ENCODE results near the gene ZNG1A.
"Not testable (repeated sequence)": the region's sequence is repeated elsewhere in the genome, so short reads cannot be mapped to it uniquely, and the experiment has no call there.

The ZNG1A gene

DNA sequence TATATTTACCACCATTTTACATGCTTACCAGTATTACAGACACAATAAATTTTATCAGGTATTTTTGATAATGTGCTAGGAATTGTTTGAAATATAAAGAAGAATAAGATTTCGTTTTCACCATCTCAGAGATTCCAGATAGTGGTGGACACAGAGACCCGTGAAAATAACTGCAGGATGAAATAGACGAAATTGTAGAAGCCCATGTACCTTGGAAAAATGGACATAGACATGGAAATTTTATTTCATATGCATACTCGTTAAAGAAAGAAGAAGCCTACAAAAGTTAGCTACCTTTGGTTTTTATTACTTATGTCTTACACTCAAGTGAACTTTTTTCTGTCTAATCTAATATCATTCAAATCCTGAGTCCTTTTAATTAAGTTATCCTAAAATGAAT is 68.2 kb downstream of the ZNG1A start:
- not testable (repeated sequence) for H3K9me3 ChIP-seq (ENCODE audit: control insufficient read depth in 1 of 2, low read length in 2 of 2); H3K27me3 ChIP-seq (ENCODE audit: low read depth, low read length); H3K27ac ChIP-seq (ENCODE audit: low read length); H3K4me3 ChIP-seq (ENCODE audit: low read depth in 1 of 2, low read length in 2 of 2); H3K36me3 ChIP-seq (ENCODE audit: control insufficient read depth in 1 of 2, insufficient read depth in 2 of 2, low read length in 2 of 2)
- peaks cover 0 to 18% of the 10 kb centered on the region in 2 donors for H3K4me1 ChIP-seq (ENCODE audit: control insufficient read depth in 1 of 2, insufficient read depth in 2 of 2, low read length in 2 of 2)

- not testable (repeated sequence) for H3K27ac ChIP-seq (ENCODE audit: low read length); H3K36me3 ChIP-seq (ENCODE audit: control insufficient read depth in 1 of 2, insufficient read depth in 2 of 2, low read length in 2 of 2); H3K9me3 ChIP-seq (ENCODE audit: control insufficient read depth in 1 of 2, low read length in 2 of 2); H3K27me3 ChIP-seq (ENCODE audit: low read depth, low read length); H3K4me3 ChIP-seq (ENCODE audit: low read depth in 1 of 2, low read length in 2 of 2)
- peaks cover 0 to 13% of the 10 kb centered on the region in 2 donors for H3K4me1 ChIP-seq (ENCODE audit: control insufficient read depth in 1 of 2, insufficient read depth in 2 of 2, low read length in 2 of 2)
Measured at GRCh38 chr9:109540-109939, 69.3 kb downstream of the ZNG1A start.

DNA sequence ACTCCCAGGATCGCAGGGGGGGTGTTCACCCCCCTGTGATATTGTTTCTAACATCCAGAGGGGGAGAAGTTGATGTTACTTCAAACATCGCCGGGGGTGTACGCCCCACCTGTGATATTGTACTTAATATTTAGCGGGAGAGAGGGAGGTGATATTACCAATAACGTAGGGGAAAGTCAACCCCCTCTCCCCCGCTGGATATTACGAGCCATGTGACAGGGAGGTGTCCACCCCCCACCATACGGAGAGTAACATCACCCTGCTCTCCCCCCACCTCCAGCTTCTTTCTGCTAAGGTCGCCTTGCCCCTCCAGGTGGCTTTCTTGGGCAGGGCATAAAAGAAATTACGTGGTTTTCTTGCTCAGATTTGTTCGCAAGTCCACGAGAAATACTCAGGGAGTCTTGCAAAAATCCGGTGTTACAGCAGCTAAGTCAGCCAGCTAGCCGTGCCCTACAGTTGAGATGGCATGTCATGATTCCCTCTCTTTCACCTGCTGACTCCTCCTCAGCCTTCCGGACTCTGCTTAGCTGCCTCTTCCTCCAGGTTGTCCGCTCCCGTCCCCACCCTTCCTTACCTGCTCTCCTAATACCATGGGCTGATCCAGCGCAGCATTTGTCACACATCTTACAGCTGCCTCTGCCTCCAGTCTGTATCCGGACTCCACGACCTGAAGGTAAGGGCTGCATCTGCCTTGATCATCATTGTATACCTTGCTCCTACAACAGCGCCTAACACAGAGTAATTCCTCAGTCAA is 69.9 kb downstream of the ZNG1A start:
- not testable (repeated sequence) for H3K4me1 ChIP-seq (ENCODE audit: control insufficient read depth in 1 of 2, insufficient read depth in 2 of 2, low read length in 2 of 2); H3K27me3 ChIP-seq (ENCODE audit: low read depth, low read length); H3K9me3 ChIP-seq (ENCODE audit: control insufficient read depth in 1 of 2, low read length in 2 of 2); H3K4me3 ChIP-seq (ENCODE audit: low read depth in 1 of 2, low read length in 2 of 2); H3K27ac ChIP-seq (ENCODE audit: low read length); H3K36me3 ChIP-seq (ENCODE audit: control insufficient read depth in 1 of 2, insufficient read depth in 2 of 2, low read length in 2 of 2)

DNA sequence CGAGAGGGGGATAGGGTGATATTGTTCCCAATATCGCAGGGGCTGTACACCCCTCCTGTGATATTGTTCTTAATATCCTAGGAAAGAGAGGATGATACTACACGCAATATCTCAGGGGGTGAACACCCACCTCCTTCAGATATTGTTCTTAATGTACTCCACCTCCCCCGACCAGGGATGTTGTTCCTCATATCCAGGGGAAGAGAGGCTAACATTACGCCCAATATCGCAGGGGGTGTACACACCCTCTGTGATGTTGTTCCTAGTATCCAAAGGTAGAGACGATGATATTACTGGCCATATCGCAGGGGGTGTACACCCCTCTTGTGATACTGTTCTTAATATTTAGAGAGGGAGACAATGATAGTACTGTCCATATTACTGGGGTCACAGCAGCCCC is 72.9 kb downstream of the ZNG1A start:
- H3K27me3 ChIP-seq (ENCODE audit: low read depth, low read length): not testable (repeated sequence)

DNA sequence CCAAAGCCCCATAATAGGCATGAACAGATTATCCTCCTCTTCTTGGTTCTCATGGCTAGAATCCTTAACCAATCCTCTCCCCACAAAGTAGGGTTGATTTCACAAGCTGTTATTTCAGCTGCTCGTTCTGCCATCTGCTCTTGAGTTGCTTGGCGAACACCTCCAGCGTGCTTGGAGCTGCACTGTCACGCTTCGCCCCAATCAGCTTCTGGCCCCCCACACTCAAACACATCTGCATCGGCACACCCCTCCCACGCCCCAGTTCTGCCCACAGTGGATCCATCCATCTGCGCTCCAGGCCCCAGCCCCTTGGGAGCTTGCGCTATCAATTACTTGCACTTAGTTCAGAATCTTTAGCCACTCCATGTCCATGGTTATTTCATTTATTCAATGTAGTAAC is 78.4 kb downstream of the ZNG1A start:
- not testable (repeated sequence) for H3K27ac ChIP-seq (ENCODE audit: low read length); H3K4me1 ChIP-seq (ENCODE audit: control insufficient read depth in 1 of 2, insufficient read depth in 2 of 2, low read length in 2 of 2); H3K4me3 ChIP-seq (ENCODE audit: low read depth in 1 of 2, low read length in 2 of 2); H3K9me3 ChIP-seq (ENCODE audit: control insufficient read depth in 1 of 2, low read length in 2 of 2); H3K27me3 ChIP-seq (ENCODE audit: low read depth, low read length); H3K36me3 ChIP-seq (ENCODE audit: control insufficient read depth in 1 of 2, insufficient read depth in 2 of 2, low read length in 2 of 2)

More for the DNA sequence above, 72.9 kb downstream of the ZNG1A start:
- not testable (repeated sequence) for H3K4me1 ChIP-seq (ENCODE audit: control insufficient read depth in 1 of 2, insufficient read depth in 2 of 2, low read length in 2 of 2); H3K4me3 ChIP-seq (ENCODE audit: low read depth in 1 of 2, low read length in 2 of 2); H3K36me3 ChIP-seq (ENCODE audit: control insufficient read depth in 1 of 2, insufficient read depth in 2 of 2, low read length in 2 of 2); H3K9me3 ChIP-seq (ENCODE audit: control insufficient read depth in 1 of 2, low read length in 2 of 2); H3K27ac ChIP-seq (ENCODE audit: low read length)

GRCh38 chr9:99867-100266 is 79.0 kb downstream of the ZNG1A start:
- H3K36me3 ChIP-seq (ENCODE audit: control insufficient read depth in 1 of 2, insufficient read depth in 2 of 2, low read length in 2 of 2); H3K27ac ChIP-seq (ENCODE audit: low read length); H3K27me3 ChIP-seq (ENCODE audit: low read depth, low read length); H3K4me1 ChIP-seq (ENCODE audit: control insufficient read depth in 1 of 2, insufficient read depth in 2 of 2, low read length in 2 of 2); H3K4me3 ChIP-seq (ENCODE audit: low read depth in 1 of 2, low read length in 2 of 2); H3K9me3 ChIP-seq (ENCODE audit: control insufficient read depth in 1 of 2, low read length in 2 of 2): not testable (repeated sequence)

DNA sequence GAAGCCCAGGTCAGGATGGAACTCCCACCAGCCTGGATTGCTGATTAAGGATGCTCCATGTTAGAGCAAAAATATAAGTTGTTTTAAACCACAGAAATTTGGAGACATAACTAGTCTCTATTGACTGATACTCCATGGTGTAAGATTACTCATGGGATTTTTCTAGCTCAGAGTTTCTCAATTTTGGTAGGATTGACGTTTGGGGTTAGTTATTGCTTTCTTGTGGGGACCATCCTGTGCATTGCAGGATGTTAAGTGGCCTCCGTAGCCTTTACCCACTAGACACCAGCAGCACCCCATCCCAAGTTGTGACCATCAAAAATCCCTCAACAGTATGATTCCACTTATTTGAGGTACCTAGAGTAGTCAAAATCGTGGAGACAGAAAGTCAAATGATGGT is 80.1 kb downstream of the ZNG1A start:
- not testable (repeated sequence) for H3K27me3 ChIP-seq (ENCODE audit: low read depth, low read length); H3K36me3 ChIP-seq (ENCODE audit: control insufficient read depth in 1 of 2, insufficient read depth in 2 of 2, low read length in 2 of 2); H3K9me3 ChIP-seq (ENCODE audit: control insufficient read depth in 1 of 2, low read length in 2 of 2); H3K4me3 ChIP-seq (ENCODE audit: low read depth in 1 of 2, low read length in 2 of 2); H3K27ac ChIP-seq (ENCODE audit: low read length); H3K4me1 ChIP-seq (ENCODE audit: control insufficient read depth in 1 of 2, insufficient read depth in 2 of 2, low read length in 2 of 2)

- not testable (repeated sequence) for H3K4me1 ChIP-seq (ENCODE audit: control insufficient read depth in 1 of 2, insufficient read depth in 2 of 2, low read length in 2 of 2); H3K4me3 ChIP-seq (ENCODE audit: low read depth in 1 of 2, low read length in 2 of 2); H3K27ac ChIP-seq (ENCODE audit: low read length); H3K9me3 ChIP-seq (ENCODE audit: control insufficient read depth in 1 of 2, low read length in 2 of 2); H3K36me3 ChIP-seq (ENCODE audit: control insufficient read depth in 1 of 2, insufficient read depth in 2 of 2, low read length in 2 of 2); H3K27me3 ChIP-seq (ENCODE audit: low read depth, low read length)
Measured at GRCh38 chr9:94992-95391, 83.9 kb downstream of the ZNG1A start.

GRCh38 chr9:94323-94722 is 84.5 kb downstream of the ZNG1A start:
- not testable (repeated sequence) for H3K27me3 ChIP-seq (ENCODE audit: low read depth, low read length); H3K27ac ChIP-seq (ENCODE audit: low read length); H3K36me3 ChIP-seq (ENCODE audit: control insufficient read depth in 1 of 2, insufficient read depth in 2 of 2, low read length in 2 of 2); H3K4me1 ChIP-seq (ENCODE audit: control insufficient read depth in 1 of 2, insufficient read depth in 2 of 2, low read length in 2 of 2); H3K4me3 ChIP-seq (ENCODE audit: low read depth in 1 of 2, low read length in 2 of 2); H3K9me3 ChIP-seq (ENCODE audit: control insufficient read depth in 1 of 2, low read length in 2 of 2)

DNA sequence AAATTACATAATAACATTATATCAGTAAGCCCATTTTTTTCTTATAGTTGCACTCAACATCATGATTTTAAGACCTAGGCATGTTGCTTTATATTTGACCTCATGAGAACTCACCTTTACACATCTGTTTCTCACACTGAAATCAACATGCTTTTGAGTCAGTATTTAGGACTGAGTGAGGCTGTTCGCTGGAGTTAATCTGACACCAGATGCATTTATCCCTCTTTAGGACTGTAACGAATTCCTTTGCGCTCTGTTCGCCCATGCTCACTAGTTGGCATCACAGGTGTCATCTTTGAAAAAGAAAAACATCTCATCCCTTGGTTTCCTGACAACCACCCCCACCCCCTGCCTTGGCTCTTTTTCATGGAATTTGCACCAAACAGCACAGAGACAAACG is 84.9 kb downstream of the ZNG1A start:
- not testable (repeated sequence) for H3K36me3 ChIP-seq (ENCODE audit: control insufficient read depth in 1 of 2, insufficient read depth in 2 of 2, low read length in 2 of 2); H3K27ac ChIP-seq (ENCODE audit: low read length); H3K4me3 ChIP-seq (ENCODE audit: low read depth in 1 of 2, low read length in 2 of 2); H3K9me3 ChIP-seq (ENCODE audit: control insufficient read depth in 1 of 2, low read length in 2 of 2); H3K27me3 ChIP-seq (ENCODE audit: low read depth, low read length); H3K4me1 ChIP-seq (ENCODE audit: control insufficient read depth in 1 of 2, insufficient read depth in 2 of 2, low read length in 2 of 2)

GRCh38 chr9:90851-91250 is 88.0 kb downstream of the ZNG1A start:
- not testable (repeated sequence) for H3K4me1 ChIP-seq (ENCODE audit: control insufficient read depth in 1 of 2, insufficient read depth in 2 of 2, low read length in 2 of 2); H3K9me3 ChIP-seq (ENCODE audit: control insufficient read depth in 1 of 2, low read length in 2 of 2); H3K4me3 ChIP-seq (ENCODE audit: low read depth in 1 of 2, low read length in 2 of 2); H3K27ac ChIP-seq (ENCODE audit: low read length); H3K27me3 ChIP-seq (ENCODE audit: low read depth, low read length); H3K36me3 ChIP-seq (ENCODE audit: control insufficient read depth in 1 of 2, insufficient read depth in 2 of 2, low read length in 2 of 2)

DNA sequence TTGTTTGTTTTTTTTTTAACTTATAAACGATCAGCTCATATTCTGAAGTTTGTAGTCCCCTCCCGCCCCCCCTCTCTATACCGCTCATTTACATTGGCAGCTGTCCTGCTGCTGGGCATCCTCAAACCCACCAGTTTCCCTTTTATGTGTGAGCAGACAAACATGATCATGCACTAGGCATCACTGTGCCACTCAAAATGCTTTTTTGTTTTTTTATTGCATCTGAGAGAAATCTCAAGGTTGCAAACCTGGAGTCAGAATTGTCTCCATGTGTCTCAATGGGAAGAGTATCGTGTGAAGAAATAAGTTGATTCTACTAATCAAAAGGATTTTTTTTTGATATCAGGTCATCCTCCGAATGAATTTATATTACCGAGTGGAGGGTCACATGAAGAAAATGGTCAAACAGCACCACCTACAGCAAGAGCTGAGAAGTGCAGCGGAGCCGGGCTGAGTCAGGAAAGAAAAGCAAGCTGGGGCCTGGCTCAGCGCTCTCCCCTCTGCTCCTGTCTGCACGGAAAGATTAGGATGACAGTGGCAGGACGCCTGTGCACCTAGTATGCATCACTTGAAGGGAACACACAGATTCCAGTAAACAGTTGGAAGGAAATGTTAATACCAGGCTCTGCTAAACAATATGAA is 90.3 kb downstream of the ZNG1A start:
- H3K4me1 ChIP-seq (ENCODE audit: control insufficient read depth in 1 of 2, insufficient read depth in 2 of 2, low read length in 2 of 2); H3K27me3 ChIP-seq (ENCODE audit: low read depth, low read length); H3K27ac ChIP-seq (ENCODE audit: low read length); H3K36me3 ChIP-seq (ENCODE audit: control insufficient read depth in 1 of 2, insufficient read depth in 2 of 2, low read length in 2 of 2); H3K4me3 ChIP-seq (ENCODE audit: low read depth in 1 of 2, low read length in 2 of 2); H3K9me3 ChIP-seq (ENCODE audit: control insufficient read depth in 1 of 2, low read length in 2 of 2): not testable (repeated sequence)

Data from muscle layer of duodenum (tissue), 2 donors.